Body of pancreas (tissue), 4 donors: ENCODE measurements around the gene DNAJC3.
"Not testable (repeated sequence)": the region's sequence is repeated elsewhere in the genome, so short reads cannot be mapped to it uniquely, and the experiment has no call there.

ENCODE experiments used
- CTCF ChIP-seq, 7 experiments: fragments of 450-650 bp in 4 of 7; fragments of 200-600 bp in 3 of 7; sonication (generic) in 3 of 7; IDR thresholded peaks; one replicate each; pipeline ENCODE4 v1.5.1; 2016 to 2019; ENCODE audit warnings: antibody characterized with exemption in 7 of 7
- POLR2A ChIP-seq, 3 donors: fragments of 450-650 bp; IDR thresholded peaks; one replicate each; pipeline ENCODE4 v1.6.1; 2016; ENCODE audit warnings: antibody characterized with exemption in 3 of 3, mild to moderate bottlenecking in 2 of 3

- TF ChIP-seq CTCF, POLR2A (IDR thresholded peaks at IDR 0.05): not testable (repeated sequence)
These were observed 8.0 kb downstream of the DNAJC3 start for GRCh38 chr13:95684960-95685359.
